Measurements from ENCODE around the gene PARD3B. TPM values are rescaled to one million over a fixed set of nuclear protein-coding genes. Genes with fewer than 3 reads are reported as not detected.

Gene PARD3B
- total and polyA plus RNA-seq, 2 experiments from 2014 or later = 3.5 to 4.4 TPM

- Histone ChIP-seq H3K27ac (ENCODE audit: low read depth) (no peak overlapping the region), H3K4me1 (ENCODE audit: insufficient read depth) (peaks cover 11% of the 10 kb centered on the region), H4K20me1 (replicated peaks; ENCODE audit: insufficient read depth) (no peaks in the 10 kb centered on the region), H2AFZ (no peak overlapping the region), H3K4me2 (no peak overlapping the region), H3K36me3 (ENCODE audit: insufficient read depth) (no peaks in the 10 kb centered on the region), H3K4me3 (no peak overlapping the region), H3F3A (replicated peaks; ENCODE audit: low read depth) (0 out of 2 replicates have a peak, but pooled peaks cover 4% of the 10 kb centered on the region), H3K27me3 (ENCODE audit: insufficient read depth) (no peaks in the 10 kb centered on the region), H3K79me2 (replicated peaks; ENCODE audit: insufficient read depth) (no peaks in the 10 kb centered on the region), H3K9me2 (ENCODE audit: insufficient read depth) (no peaks in the 10 kb centered on the region)
- H3K4me1 Mint-ChIP-seq = peaks cover 23% of the 10 kb centered on the region
- DNase-seq (ENCODE audit: low spot score) (no peak), ATAC-seq (no peak)
- no peaks in the 10 kb centered on the region for H3K36me3 Mint-ChIP-seq (ENCODE audit: low read depth)
- H3K9me3 Mint-ChIP-seq = no peaks in the 10 kb centered on the region
- H3K27ac Mint-ChIP-seq = no peak overlapping the region
- TF ChIP-seq CTCF (conservative IDR thresholded peaks at IDR 0.05; ENCODE audit: low read depth in 2 of 2) = no peak
- TF ChIP-seq CREB1 (CRISPR knock-in tag; IDR thresholded peaks at IDR 0.05; ENCODE audit: low read depth) = no peak
- no peak for TF ChIP-seq NANOG (IDR thresholded peaks at IDR 0.05; ENCODE audit: borderline replicate concordance)
- TF ChIP-seq ZNF331 (CRISPR knock-in tag; IDR thresholded peaks at IDR 0.05; ENCODE audit: low read depth) = no peak
- no peak for TF ChIP-seq ETS1 (IDR thresholded peaks at IDR 0.05)
- no peaks in the 10 kb centered on the region for H3K27me3 Mint-ChIP-seq (ENCODE audit: insufficient read depth, low read depth, poor library complexity)
- no peak overlapping the region for H3K4me3 Mint-ChIP-seq
Observed at GRCh38 chr2:205386109-205386508, 840.8 kb downstream of the PARD3B start.

- no peaks in the 10 kb centered on the region for H3K36me3 Mint-ChIP-seq (ENCODE audit: low read depth)
- no peak overlapping the region for H3K4me3 ChIP-seq
- no peak overlapping the region for H3K27ac Mint-ChIP-seq
- H3K79me2 ChIP-seq (replicated peaks; ENCODE audit: insufficient read depth) = no peaks in the 10 kb centered on the region
- H3K36me3 ChIP-seq (ENCODE audit: insufficient read depth) = no peaks in the 10 kb centered on the region
- no peak overlapping the region for H2AFZ ChIP-seq
- no peaks in the 10 kb centered on the region for H3K27me3 Mint-ChIP-seq (ENCODE audit: insufficient read depth, low read depth, poor library complexity)
- no peaks in the 10 kb centered on the region for H4K20me1 ChIP-seq (replicated peaks; ENCODE audit: insufficient read depth)
- no peak overlapping the region for H3K27ac ChIP-seq (ENCODE audit: low read depth)
- peaks cover 34% of the 10 kb centered on the region for H3K4me1 Mint-ChIP-seq
- DNase-seq (ENCODE audit: low spot score) = no peak
- no peak for ATAC-seq
- H3K4me3 Mint-ChIP-seq = no peak overlapping the region
- H3K4me1 ChIP-seq (ENCODE audit: insufficient read depth) = peaks cover 12% of the 10 kb centered on the region
- H3F3A ChIP-seq (replicated peaks; ENCODE audit: low read depth) = no peaks in the 10 kb centered on the region
- no peaks in the 10 kb centered on the region for H3K9me3 Mint-ChIP-seq
- H3K4me2 ChIP-seq = no peak overlapping the region
- no peaks in the 10 kb centered on the region for H3K27me3 ChIP-seq (ENCODE audit: insufficient read depth)
- no peaks in the 10 kb centered on the region for H3K9me2 ChIP-seq (ENCODE audit: insufficient read depth)
- no peak for TF ChIP-seq ZNF331 (CRISPR knock-in tag; IDR thresholded peaks at IDR 0.05; ENCODE audit: low read depth)
- no peak for TF ChIP-seq CREB1 (CRISPR knock-in tag; IDR thresholded peaks at IDR 0.05; ENCODE audit: low read depth)
- TF ChIP-seq ZNF462 (CRISPR knock-in tag; IDR thresholded peaks at IDR 0.05) = no peak
- TF ChIP-seq ETS1 (IDR thresholded peaks at IDR 0.05) = no peak
- TF ChIP-seq STAT1 (IDR thresholded peaks at IDR 0.05; ENCODE audit: unreplicated experiment) = no peak
- TF ChIP-seq EZH2phosphoT487 (IDR thresholded peaks at IDR 0.05; ENCODE audit: unreplicated experiment) = no peak
- no peak for TF ChIP-seq ZNF114 (CRISPR knock-in tag; IDR thresholded peaks at IDR 0.05)
- TF ChIP-seq POLR2AphosphoS5 (IDR thresholded peaks at IDR 0.05; ENCODE audit: low read depth) = no peak
Observed at GRCh38 chr2:205387350-205388055, 842.2 kb downstream of the PARD3B start.
